NOMO-1 treated with dmso at 0.1 percent for 144 hours (cell line): Measurements from ENCODE around the gene BMAL1.

Experiments used
- DNase-seq: peaks from one replicate; lab custom pipeline; 2025; ENCODE audit not compliant: unreplicated experiment; lab: John Stamatoyannopoulos, UW

The BMAL1 gene

GRCh38 chr11:13338427-13339069 lies 61.0 kb downstream of the BMAL1 start:
- DNase-seq = no peak

DNA sequence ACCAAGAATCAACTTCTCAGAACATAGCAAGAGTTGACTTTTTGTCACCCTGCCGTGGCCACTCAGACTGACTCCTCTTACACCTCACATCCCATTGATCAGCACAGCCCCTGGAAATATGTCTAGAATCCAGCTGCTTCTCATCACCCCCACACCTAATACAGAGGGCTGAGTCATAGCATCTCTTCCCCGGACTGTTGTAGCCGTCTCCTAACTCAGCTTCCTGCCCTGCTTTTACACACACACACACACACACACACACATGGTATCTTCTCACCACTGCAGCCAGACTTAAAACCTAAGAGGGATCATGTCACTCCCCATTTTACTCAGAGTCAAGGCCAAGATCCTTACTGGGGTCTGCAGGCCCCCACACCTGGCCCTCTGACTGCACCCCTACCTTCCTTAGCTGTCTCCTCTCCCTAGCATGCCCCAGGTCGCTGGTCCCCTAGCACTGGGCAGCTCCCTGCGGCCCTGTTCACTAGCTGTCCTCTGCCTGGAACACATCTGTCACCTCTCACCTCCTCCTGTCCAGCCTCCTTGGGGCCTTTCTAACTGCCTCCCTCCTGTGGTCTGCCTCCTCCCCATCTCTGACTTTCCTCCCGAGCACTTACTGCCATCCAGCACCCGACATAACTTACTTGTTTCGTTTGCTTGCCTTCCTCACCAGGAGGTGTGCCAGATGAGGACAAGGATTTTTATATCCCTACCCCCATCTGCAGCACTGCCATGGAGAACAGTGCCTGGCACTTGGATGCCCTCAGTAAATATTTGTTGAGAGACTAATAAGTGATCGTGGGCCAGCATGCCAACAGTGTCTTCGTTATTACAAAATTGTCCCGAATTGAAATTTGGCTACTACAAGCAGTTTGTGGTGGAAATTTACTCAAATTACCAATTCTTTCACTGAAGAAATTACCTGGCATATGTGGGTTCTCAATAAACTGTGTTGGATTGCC lies 61.9 kb downstream of the BMAL1 start:
- no peak for DNase-seq

- DNase-seq = no peak
These were observed 63.4 kb downstream of the BMAL1 start for GRCh38 chr11:13341026-13341425.

DNA sequence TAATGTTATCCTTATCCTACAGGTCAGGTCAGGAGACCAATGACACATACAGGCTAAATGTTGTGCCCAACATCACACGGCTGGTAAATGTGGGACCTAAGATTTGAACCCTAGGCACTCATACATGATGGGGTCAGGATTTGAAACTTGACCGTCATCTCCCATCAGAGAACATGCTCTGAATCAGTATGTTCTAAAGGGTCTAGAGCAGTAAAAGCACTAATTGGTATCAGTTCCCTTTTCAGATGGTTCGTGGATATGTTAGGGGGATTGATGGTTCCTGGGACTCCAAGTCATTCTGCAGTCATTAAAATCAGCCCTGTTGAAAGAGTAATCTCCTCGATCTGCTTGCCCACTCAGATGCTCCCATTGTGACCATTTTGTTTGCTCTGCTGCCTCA lies 65.5 kb downstream of the BMAL1 start:
- DNase-seq = peak; percentile 13

DNA sequence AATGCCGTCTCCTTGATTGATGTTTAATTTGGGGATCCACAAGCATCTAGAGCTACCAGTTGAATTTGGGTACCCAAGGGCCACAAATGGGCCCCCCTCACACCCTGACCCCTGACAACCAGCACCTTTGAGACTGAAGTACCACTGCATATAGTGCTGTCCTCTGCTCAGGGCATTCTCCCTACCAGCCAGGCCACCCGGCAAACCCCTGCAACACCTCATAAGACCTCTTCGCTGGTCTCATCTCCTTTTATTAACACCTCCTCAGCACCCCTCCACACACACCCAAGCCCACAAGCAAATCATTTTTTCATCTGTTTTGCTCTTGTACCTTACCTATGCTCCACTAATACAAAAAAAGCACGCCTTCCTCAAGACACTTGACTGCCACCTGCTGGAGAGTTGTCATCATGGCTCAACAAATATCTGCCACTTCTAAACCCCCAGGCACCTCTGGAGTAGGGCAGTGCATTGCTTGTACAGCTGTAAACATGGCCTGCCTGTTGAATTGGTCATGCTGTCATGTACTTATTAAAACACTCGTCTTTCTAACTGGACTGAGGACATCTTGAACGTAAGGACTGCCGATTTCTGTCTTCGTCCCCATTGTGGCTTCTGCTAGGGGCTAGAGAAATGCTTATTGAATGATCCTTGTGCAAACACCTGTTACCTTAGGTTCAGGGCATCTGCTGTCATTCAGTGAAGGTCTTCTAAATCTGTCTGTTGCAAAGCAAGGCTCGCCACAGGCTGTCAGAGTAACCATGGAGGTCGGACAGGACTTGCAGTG lies 66.5 kb downstream of the BMAL1 start:
- no peak for DNase-seq

GRCh38 chr11:13344818-13345217 lies 67.2 kb downstream of the BMAL1 start:
- DNase-seq = no peak

DNA sequence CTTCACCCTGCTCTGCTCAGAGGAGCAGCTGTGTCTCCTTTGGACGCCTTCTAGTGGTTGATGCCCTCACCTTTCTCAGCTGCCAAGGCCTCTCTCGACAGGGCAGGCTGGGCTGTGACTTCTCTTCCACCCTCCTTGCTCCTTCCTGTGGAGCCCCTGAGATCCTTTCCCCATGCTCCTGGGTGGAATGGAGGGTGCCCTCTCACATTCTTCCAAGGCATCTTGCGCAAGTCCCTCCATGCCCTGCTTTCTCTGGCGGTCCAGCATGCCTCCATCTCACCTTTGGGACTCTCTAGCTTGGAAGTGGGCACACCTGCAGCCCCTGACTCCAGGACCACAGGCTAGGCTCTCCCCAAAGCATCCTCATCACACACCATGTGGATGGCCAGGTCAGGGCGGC lies 68.9 kb downstream of the BMAL1 start:
- no peak for DNase-seq

DNA sequence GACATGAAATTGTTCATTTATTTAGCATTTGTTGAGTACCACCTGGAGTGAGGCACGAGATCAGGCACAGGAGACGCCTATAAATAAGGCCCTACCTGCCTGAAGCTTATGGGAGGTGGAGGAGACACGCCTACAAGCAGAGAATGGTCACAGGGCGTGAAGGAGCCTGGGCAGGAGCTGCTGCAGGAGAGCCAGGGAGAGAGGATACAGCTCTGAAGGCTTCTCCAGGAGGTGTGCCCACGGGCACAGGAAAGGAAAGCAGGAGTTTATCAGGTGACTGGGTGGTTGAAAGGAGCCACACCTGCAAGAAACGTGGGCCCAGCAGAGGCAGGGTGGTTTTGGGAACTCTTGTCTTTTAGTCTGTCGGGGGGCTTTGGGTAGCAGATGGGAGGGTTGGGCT lies 70.3 kb downstream of the BMAL1 start:
- no peak for DNase-seq

- no peak for DNase-seq
These were observed 70.7 kb downstream of the BMAL1 start for GRCh38 chr11:13348305-13348704.

GRCh38 chr11:13349046-13349445 lies 71.5 kb downstream of the BMAL1 start:
- no peak for DNase-seq

GRCh38 chr11:13349581-13349980 lies 72.0 kb downstream of the BMAL1 start:
- no peak for DNase-seq

DNA sequence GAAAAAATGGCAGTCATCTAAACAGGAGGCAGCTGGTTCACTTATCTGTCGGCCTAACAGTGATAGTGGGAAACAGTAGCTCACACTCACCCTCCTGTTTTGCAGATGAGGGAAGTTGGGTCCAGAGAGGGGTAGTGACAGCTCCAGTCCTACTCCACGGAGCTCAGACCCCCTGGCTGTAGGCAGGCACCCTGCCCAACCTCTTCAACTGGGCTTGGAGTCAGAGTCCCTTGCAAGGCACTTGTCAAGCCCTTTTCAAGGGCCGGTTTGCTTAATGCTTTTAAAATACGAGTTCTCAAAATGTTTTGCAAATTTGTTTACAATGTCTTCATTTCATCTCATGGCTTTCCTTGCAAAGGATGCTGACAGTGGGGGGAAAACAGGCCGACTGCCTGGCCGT lies 75.1 kb downstream of the BMAL1 start:
- no peak for DNase-seq

GRCh38 chr11:13354335-13354734 lies 76.7 kb downstream of the BMAL1 start:
- no peak for DNase-seq

DNA sequence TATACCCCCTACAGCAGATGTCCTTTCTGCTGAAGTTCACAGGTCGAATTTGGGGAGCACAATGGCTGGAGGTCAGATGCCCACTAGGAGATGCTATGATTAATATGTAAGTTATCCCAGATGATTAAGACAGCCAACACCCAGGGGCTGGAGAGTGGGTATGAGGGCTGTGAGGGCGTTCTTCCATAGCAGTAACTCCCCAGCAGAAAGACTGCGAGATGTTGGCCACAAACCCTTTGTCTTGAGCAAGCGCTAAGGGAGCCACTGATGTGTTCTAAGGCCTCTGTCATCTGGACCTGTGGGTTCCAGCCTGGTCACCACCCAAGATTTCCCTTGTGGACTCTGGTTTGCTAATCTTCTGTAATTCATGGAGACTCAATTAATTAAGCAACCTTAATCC lies 77.6 kb downstream of the BMAL1 start:
- no peak for DNase-seq

- DNase-seq = no peak
These were observed 79.6 kb downstream of the BMAL1 start for GRCh38 chr11:13357232-13357631.

DNA sequence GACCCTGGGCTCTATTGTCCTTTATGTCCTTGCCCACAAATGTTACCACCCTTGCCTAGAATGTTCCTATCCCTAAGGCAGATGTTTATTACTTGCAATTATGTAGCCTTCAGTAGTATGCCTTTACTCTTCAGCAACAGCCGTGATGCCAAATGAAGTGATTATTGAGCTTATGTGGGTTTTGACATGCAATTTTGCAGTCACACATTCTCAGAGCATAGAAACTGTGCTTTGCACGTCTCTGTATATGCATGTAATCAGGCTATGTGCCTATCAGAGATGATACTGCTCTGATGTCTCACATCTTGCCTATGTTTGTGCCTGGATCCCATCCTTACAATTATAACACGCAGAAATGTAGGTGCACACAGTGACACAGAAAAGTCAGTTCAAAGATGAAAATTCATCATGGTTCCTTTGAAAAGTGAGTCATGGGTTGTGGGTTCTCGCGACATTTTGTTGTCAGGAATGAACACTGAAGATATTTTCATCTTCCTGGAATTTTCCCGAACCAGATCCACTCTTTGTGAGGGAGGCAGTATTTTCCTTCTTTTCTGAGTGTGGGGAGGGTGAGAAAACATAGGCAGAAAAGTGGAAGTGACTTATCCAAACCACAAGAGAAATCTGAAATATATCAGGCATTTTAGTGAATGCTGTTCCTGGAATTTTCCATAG lies 81.1 kb downstream of the BMAL1 start:
- no peak for DNase-seq

DNA sequence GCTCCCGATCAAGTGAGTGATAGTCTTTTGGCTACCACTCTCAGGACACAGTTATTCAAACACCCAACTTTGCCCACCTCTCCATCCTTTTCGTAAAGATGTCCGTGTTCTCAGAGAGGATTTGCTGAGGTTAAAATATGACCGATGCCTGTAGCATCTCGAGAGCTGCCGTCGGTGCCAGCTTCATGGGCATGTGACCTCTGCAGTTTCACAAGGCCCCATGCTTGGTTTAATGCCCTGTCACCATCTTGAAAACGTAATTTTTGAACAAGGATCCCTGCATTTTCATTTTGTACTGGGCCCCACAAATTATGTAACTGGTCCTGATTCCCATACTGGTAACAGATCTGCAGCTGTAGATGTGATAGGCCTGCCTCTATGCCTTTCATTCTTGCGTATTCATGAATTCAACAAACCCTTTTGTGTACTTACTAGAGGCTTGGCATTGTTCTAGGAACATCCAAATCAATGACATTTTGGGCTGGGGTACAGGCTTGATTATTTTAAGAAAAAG lies 85.1 kb downstream of the BMAL1 start:
- DNase-seq = no peak

DNA sequence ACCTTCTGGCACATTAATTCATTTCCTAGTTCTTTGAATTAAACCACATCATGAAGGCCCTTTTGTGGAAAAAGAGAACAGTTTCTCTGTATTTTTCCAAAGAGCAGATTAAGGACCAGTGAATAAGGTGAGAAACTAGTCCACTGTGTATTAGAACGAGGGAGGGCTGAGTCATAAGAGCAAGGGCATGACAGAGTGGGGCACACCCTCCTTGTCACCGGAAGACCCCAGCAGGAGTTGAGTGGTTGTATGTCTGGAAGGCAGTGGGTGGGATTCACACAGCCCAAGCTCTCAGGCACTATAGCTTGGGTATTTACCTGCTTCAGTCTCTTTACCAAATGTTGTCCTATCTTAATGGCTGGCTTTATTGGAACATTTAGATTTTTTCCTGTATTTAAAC lies 86.8 kb downstream of the BMAL1 start:
- DNase-seq = no peak

GRCh38 chr11:13366266-13367026 lies 88.9 kb downstream of the BMAL1 start:
- no peak for DNase-seq

DNA sequence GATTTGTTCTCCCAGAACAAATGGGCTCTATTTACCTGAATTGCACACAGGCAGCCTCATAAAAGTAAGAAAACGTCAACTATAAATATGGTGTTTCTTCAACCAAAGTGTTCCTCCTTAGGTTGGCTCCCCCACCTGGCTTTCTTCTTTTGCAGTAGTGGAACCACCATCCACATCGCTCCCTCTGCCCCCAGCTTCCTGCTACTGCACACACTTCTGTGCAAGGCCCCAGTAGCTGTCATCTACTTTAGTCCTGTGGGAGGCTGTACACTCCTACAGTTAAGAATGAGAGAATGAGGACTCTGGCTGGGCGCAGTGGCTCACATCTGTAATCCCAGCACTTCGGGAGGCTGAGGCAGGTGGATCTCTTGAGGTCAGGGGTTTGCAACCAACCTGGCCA lies 89.5 kb downstream of the BMAL1 start:
- DNase-seq = no peak
